ENCODE measurements around the gene GRIA1.

DNA sequence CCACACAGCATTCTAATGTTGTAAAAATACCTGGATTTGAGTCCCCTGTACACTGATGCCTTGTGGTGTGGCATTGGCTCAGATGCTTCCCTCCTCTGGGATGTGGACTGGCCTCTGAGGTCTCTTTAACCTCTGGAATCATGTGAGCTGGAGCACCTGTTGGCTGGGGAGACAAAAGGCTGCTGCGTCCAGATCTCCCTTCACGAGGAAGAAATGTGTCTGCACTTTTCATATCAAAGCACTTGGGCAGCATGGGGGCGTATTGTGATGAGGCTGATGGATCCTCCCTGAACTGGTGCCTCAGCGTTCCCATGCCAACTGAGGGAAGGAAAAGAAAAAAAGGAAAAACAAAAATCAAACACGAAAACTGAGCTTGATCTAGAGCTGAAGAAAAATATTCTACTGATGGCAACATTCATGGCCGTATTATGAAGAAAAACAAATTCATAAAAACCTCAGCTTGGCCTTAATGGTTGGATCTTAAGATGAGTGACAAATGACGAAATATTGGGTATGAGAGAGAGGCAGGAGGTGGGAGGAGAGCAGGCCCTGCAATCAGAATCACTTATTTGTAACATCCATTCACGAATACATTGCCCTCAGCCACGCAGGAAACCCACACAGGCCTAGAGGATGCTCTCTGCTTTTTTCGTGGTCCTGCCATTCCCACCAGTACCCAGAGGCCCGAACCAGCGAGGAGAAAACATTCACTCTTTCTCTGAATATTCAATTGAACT, 26.2 kb downstream of the GRIA1 start:
- no peak for TF ChIP-seq ZNF274 (IDR thresholded peaks at IDR 0.05; ENCODE audit: low read depth, low read length)
- TF ChIP-seq YY1 (IDR thresholded peaks at IDR 0.05; ENCODE audit: insufficient read depth, insufficient read length): no peak
